Peyer's patch (tissue), 4 donors: Measurements from ENCODE around the gene ANO10.

Experiments used
- POLR2A ChIP-seq, 2 donors: fragments of 450-650 bp; IDR thresholded peaks; one replicate each; pipeline ENCODE4 v1.5.1; 2017; ENCODE audit warnings: antibody characterized with exemption in 2 of 2, mild to moderate bottlenecking in 2 of 2, moderate library complexity in 2 of 2
- TF ChIP-seq, protein P1 (sequence below), 6 experiments: fragments of 450-650 bp in 4 of 6; fragments of 200-600 bp in 2 of 6; sonication (generic) in 1 of 6; IDR thresholded peaks; one replicate each; pipeline ENCODE4 v1.5.1; 2017 to 2019; ENCODE audit warnings: antibody characterized with exemption in 6 of 6, mild to moderate bottlenecking in 3 of 6, moderate library complexity in 1 of 6

DNA sequence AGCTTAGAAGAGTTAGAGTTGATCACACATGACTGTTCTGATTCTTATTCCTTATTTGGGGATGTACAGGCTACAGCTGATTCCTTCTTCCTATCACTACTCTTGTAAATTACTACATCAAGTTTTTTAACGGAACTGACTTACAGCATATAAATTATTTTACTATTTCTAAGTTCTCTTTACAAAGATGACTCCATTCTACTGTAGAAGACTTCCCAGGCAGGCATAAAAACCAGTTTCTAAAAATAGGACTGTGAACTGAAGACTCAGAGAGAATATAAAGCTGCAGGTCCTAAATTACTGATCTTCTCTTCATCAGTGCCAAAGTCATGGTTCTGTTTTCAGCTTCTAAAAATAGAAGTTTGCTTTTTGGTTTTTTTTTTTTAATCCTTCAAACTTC, 38.9 kb downstream of the ANO10 start:
- TF ChIP-seq, protein P1, sequence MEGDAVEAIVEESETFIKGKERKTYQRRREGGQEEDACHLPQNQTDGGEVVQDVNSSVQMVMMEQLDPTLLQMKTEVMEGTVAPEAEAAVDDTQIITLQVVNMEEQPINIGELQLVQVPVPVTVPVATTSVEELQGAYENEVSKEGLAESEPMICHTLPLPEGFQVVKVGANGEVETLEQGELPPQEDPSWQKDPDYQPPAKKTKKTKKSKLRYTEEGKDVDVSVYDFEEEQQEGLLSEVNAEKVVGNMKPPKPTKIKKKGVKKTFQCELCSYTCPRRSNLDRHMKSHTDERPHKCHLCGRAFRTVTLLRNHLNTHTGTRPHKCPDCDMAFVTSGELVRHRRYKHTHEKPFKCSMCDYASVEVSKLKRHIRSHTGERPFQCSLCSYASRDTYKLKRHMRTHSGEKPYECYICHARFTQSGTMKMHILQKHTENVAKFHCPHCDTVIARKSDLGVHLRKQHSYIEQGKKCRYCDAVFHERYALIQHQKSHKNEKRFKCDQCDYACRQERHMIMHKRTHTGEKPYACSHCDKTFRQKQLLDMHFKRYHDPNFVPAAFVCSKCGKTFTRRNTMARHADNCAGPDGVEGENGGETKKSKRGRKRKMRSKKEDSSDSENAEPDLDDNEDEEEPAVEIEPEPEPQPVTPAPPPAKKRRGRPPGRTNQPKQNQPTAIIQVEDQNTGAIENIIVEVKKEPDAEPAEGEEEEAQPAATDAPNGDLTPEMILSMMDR (IDR thresholded peaks at IDR 0.05): no peak
- TF ChIP-seq POLR2A (IDR thresholded peaks at IDR 0.05): no peak
